HCT116 (cell line): ENCODE data around the gene LTC4S. TPM values are rescaled to one million over a fixed set of nuclear protein-coding genes. Genes with fewer than 3 reads are reported as not detected.
A peak's percentile ranks its signal among the peaks of the same experiment; 100 is the strongest.

Experiments used
- ATAC-seq: fragments of 200-7000 bp; cut with Tn5 transposase; 2 replicates; pipeline ENCODE4 v1.9.1; 2020; ENCODE audit warnings: mild to moderate bottlenecking, moderate library complexity
- BruUV-seq: library from RNA; stranded (reverse); fragments of 400-500 nt; replicated peaks from 2 replicates; lab custom pipeline; 2021; lab: Mats Ljungman, UMichigan
- CTCF ChIA-PET: fragments of 300-600 bp; sonication (Branson Sonifier 250); formaldehyde crosslinking; loops from one replicate; lab custom pipeline; 2021; ENCODE audit warnings: antibody characterized with exemption; lab: Charles Lee
- POLR2A ChIA-PET: fragments of 300-600, 350-600 bp; sonication (Branson Sonifier 250); formaldehyde crosslinking; loops from one replicate; lab custom pipeline; 2021; ENCODE audit warnings: antibody characterized with exemption; lab: Charles Lee
- RAD21 ChIA-PET, 2 experiments: fragments of 300-600 bp; sonication (Branson Sonifier 250); formaldehyde crosslinking; loops; one replicate each; lab custom pipeline; 2023; ENCODE audit warnings: low total read pairs in 2 of 2; ENCODE audit not compliant: uncharacterized antibody in 2 of 2, unreplicated experiment in 2 of 2, low non-redundant PET in 1 of 2; lab: Charles Lee
- DNase-seq: peaks from one replicate; pipeline ENCODE4 v3.0.0-alpha.2; 2010; ENCODE audit warnings: low read depth, low spot score
- H2AFZ ChIP-seq: fragments of 200-600 bp; shearing (Covaris generic), sonication (generic); 2 replicates; pipeline ENCODE4 v1.6.1; 2017; ENCODE audit warnings: low read depth, mixed run types, mixed read lengths, antibody characterized with exemption, low read length; ENCODE audit not compliant: poor library complexity, severe bottlenecking
- H3K27ac ChIP-seq: 2 replicates; pipeline ENCODE4 v1.5.1; 2012; ENCODE audit warnings: low read depth, low read length
- H3K27me3 ChIP-seq: fragments of 200-600 bp; sonication (generic); 2 replicates; pipeline ENCODE4 v1.6.1; 2016; ENCODE audit warnings: mixed run types, low read length, mixed read lengths; ENCODE audit not compliant: insufficient read depth
- H3K36me3 ChIP-seq, 2 experiments: fragments of 200-500 bp in 1 of 2; fragments of 200-600 bp in 1 of 2; sonication (Bioruptor generic) in 1 of 2; sonication (generic) in 1 of 2; 2 replicates each; pipeline versions ENCODE4 v1.5.1 to v1.6.1; 2014 to 2016; ENCODE audit warnings: low read length in 2 of 2, inconsistent platforms in 1 of 2, mixed read lengths in 1 of 2, mixed run types in 1 of 2; ENCODE audit not compliant: insufficient read depth in 2 of 2, control insufficient read depth in 1 of 2
- H3K4me1 ChIP-seq, 2 experiments: fragments of 200-600 bp in 1 of 2; sonication (generic) in 1 of 2; 2 replicates each; pipeline versions ENCODE4 v1.5.1 to v1.6.1; 2012 to 2017; ENCODE audit warnings: low read length in 2 of 2, inconsistent platforms in 1 of 2, mild to moderate bottlenecking in 1 of 2, mixed read lengths in 1 of 2, mixed run types in 1 of 2, moderate library complexity in 1 of 2; ENCODE audit not compliant: insufficient read depth in 2 of 2, control insufficient read depth in 1 of 2
- H3K4me2 ChIP-seq: fragments of 200-600 bp; sonication (generic); 2 replicates; pipeline ENCODE4 v1.6.1; 2017; ENCODE audit warnings: mixed run types, low read length, mixed read lengths
- H3K4me3 ChIP-seq, 2 experiments: fragments of 200-600 bp in 1 of 2; sonication (generic) in 1 of 2; replicated peaks in 1 of 2; 2 replicates each; pipeline ENCODE4 v1.5.1; 2011 to 2016; ENCODE audit warnings: low read length in 2 of 2, control low read depth in 1 of 2, low read depth in 1 of 2, mild to moderate bottlenecking in 1 of 2, mixed read lengths in 1 of 2, mixed run types in 1 of 2
- H3K79me2 ChIP-seq: fragments of 200-600 bp; sonication (generic); 2 replicates; pipeline ENCODE4 v1.6.1; 2017; ENCODE audit warnings: mild to moderate bottlenecking, mixed run types, low read length, moderate library complexity, mixed read lengths; ENCODE audit not compliant: insufficient read depth
- H3K9ac ChIP-seq: fragments of 200-600 bp; sonication (generic); 2 replicates; pipeline ENCODE4 v1.6.1; 2016; ENCODE audit warnings: low read length, mixed read lengths
- H3K9me2 ChIP-seq: fragments of 200-600 bp; sonication (generic), shearing (Covaris generic); 2 replicates; pipeline ENCODE4 v1.6.1; 2017; ENCODE audit warnings: mixed run types, mild to moderate bottlenecking, moderate library complexity; ENCODE audit not compliant: insufficient read depth
- H3K9me3 ChIP-seq, 2 experiments: fragments of 200-500 bp in 1 of 2; fragments of 200-600 bp in 1 of 2; sonication (Bioruptor generic) in 1 of 2; sonication (generic) in 1 of 2; 2 replicates each; pipeline ENCODE4 v1.6.1; 2014 to 2017; ENCODE audit warnings: low read length in 2 of 2, mixed read lengths in 2 of 2, inconsistent platforms in 1 of 2, low read depth in 1 of 2, mild to moderate bottlenecking in 1 of 2, mixed run types in 1 of 2, moderate library complexity in 1 of 2; ENCODE audit not compliant: control insufficient read depth in 1 of 2, insufficient read depth in 1 of 2
- H4K20me1 ChIP-seq: fragments of 200-600 bp; sonication (generic), shearing (Covaris generic); 2 replicates; pipeline ENCODE4 v1.6.1; 2017; ENCODE audit warnings: mixed run types, mild to moderate bottlenecking, moderate library complexity; ENCODE audit not compliant: insufficient read depth
- CTCF ChIP-seq, 3 experiments: fragments of 200-600 bp in 1 of 3; sonication (generic) in 1 of 3; IDR thresholded peaks in 2 of 3; conservative IDR thresholded peaks in 1 of 3; 2 replicates each; pipeline ENCODE4 v1.5.1; 2012 to 2017; ENCODE audit warnings: low read depth in 2 of 3, low read length in 2 of 3, antibody characterized with exemption in 1 of 3, borderline replicate concordance in 1 of 3, control low read depth in 1 of 3, mild to moderate bottlenecking in 1 of 3, mixed read lengths in 1 of 3, mixed run types in 1 of 3, moderate library complexity in 1 of 3; ENCODE audit not compliant: insufficient read depth in 1 of 3
- EGR1 ChIP-seq: IDR thresholded peaks from 2 replicates; pipeline ENCODE4 v1.6.1; 2012; ENCODE audit warnings: low read depth
- ZNF274 ChIP-seq: fragments of 200-500 bp; sonication (Bioruptor generic); IDR thresholded peaks from 2 replicates; pipeline ENCODE4 v1.6.1; 2014; ENCODE audit warnings: mild to moderate bottlenecking, low read depth, low read length, inconsistent platforms
- intact Hi-C: fragments of 100-400 bp; cut with micrococcal nuclease; formaldehyde crosslinking; loops from 2 replicates; pipeline ENCODE4 v1.10.0; 2022
- total RNA-seq: library from RNA; stranded (reverse); gene quantifications from one replicate; pipeline ENCODE4 v1.2.1, GENCODE V29; 2021; ENCODE audit not compliant: unreplicated experiment
- TF ChIP-seq, protein P1 (sequence below): IDR thresholded peaks from 2 replicates; pipeline ENCODE4 v1.6.1; 2012

LTC4S gene
- total RNA-seq, 1 experiment from 2014 or later, result 5.0 TPM

DNA sequence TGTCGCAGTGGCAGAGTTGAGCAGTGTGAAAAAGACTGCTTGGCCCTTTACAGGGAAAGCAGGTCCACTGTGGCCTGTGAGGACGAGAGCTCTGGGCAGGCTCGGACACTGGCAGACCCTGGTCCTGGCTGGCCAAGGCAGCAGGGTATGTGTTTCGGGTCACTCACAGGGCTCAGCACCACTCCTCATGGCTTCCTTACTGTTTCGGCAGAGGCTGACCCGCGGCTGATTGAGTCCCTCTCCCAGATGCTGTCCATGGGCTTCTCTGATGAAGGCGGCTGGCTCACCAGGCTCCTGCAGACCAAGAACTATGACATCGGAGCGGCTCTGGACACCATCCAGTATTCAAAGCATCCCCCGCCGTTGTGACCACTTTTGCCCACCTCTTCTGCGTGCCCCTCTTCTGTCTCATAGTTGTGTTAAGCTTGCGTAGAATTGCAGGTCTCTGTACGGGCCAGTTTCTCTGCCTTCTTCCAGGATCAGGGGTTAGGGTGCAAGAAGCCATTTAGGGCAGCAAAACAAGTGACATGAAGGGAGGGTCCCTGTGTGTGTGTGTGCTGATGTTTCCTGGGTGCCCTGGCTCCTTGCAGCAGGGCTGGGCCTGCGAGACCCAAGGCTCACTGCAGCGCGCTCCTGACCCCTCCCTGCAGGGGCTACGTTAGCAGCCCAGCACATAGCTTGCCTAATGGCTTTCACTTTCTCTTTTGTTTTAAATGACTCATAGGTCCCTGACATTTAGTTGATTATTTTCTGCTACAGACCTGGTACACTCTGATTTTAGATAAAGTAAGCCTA lies 42.6 kb downstream of the LTC4S start:
- TSS peak; percentile 47 for BruUV-seq
- Histone ChIP-seq H3K4me2 (no peak overlapping the region), H3K4me3 (no peak overlapping the region), H3K9ac (no peak overlapping the region), H2AFZ (no peak overlapping the region), H3K79me2 (peaks cover 8% of the 10 kb centered on the region; the same call in 1 of the 2 replicates), H3K27me3 (no peaks in the 10 kb centered on the region), H3K9me3 (no peaks in the 10 kb centered on the region), H3K27ac (no peak overlapping the region), H3K36me3 (peaks cover 43 to 48% of the 10 kb centered on the region in 2 experiments), H4K20me1 (peaks cover 4% of the 10 kb centered on the region; the same call in 1 of the 2 replicates), H3K9me2 (no peaks in the 10 kb centered on the region), H3K4me1 (no peaks in the 10 kb centered on the region)
- POLR2A ChIA-PET, result no interaction called here
- TF ChIP-seq, protein P1, sequence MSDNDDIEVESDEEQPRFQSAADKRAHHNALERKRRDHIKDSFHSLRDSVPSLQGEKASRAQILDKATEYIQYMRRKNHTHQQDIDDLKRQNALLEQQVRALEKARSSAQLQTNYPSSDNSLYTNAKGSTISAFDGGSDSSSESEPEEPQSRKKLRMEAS, result no peak
- no peak for TF ChIP-seq ZNF274
- 0 out of 6 replicates have a peak, but pooled peaks of 1 of the 3 experiments have one; percentile 6 for TF ChIP-seq CTCF (IDR thresholded peaks at IDR 0.05 in 2 of 3, conservative IDR thresholded peaks at IDR 0.05 in 1 of 3; ENCODE audit: borderline replicate concordance in 1 of 3, insufficient read depth in 1 of 3, low read depth in 2 of 3, low read length in 2 of 3)
- no peak for TF ChIP-seq EGR1
- intact Hi-C loops, result no loop called here
- DNase-seq (no peak), ATAC-seq (peak; percentile 30; the same call in 1 of the 2 replicates)
- CTCF ChIA-PET, result no interaction called here
- RAD21 ChIA-PET, result no interaction called here
